ENCODE data around the gene CDKAL1.

Gene CDKAL1

DNA sequence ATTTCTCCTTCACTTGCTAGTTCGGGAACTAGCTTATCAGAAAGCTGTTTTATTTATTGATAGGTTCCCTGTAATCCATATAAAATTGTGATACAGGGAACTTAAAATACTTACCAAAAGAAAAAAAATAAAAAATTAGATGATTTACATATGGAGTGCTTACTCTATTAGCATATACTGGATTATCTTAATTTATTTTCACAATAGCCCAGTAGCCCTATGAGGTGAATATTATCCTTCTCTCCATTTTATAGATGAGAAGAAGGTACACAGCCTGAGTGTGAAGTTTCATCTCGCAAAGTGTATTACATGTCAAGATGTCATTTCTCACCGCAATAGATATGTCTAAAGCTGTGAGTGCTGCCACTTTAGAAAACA is 463.5 kb downstream of the CDKAL1 start:
- no peak for DNase-seq

DNA sequence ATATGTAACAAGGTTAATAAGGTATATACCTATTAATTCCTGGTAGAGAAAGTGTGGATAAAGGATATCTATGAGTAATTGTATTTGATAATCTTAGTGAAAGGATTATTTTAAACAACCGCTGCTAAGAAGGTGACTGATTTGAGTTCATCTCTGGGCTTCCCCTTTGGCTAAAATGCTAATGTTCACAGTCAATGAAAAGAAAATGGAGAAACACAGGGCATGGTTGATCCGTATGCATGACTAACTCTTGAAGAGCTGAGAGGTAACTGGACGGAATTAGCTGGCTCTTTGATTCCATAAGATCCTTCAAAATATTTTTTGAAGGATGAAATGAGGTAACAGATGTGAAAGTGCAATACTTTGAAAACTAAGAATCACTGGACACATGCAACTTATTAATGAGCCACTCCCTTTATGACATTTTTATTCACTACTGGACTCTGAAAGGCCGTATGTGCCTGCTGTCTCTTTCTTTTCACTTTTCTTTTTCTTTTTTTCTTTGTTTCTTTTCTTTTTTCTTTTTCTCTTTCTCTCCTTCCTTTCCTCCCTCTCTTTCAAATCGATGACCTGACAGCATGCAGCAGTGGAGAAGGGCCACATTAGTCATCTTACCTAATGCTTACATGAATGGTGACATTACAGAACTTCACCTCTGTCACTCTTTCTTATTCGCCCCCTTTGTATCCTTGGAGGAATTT is 464.6 kb downstream of the CDKAL1 start:
- DNase-seq: no peak

GRCh38 chr6:21000331-21000801 is 466.1 kb downstream of the CDKAL1 start:
- DNase-seq: no peak

- no peak for DNase-seq
Measured at GRCh38 chr6:21001736-21002135, 467.5 kb downstream of the CDKAL1 start.

GRCh38 chr6:21003780-21004541 is 469.7 kb downstream of the CDKAL1 start:
- peak; percentile 36 for DNase-seq

- no peak for DNase-seq
Measured at GRCh38 chr6:21005816-21006570, 471.7 kb downstream of the CDKAL1 start.

GRCh38 chr6:21019614-21020013 is 485.4 kb downstream of the CDKAL1 start:
- DNase-seq: no peak

DNA sequence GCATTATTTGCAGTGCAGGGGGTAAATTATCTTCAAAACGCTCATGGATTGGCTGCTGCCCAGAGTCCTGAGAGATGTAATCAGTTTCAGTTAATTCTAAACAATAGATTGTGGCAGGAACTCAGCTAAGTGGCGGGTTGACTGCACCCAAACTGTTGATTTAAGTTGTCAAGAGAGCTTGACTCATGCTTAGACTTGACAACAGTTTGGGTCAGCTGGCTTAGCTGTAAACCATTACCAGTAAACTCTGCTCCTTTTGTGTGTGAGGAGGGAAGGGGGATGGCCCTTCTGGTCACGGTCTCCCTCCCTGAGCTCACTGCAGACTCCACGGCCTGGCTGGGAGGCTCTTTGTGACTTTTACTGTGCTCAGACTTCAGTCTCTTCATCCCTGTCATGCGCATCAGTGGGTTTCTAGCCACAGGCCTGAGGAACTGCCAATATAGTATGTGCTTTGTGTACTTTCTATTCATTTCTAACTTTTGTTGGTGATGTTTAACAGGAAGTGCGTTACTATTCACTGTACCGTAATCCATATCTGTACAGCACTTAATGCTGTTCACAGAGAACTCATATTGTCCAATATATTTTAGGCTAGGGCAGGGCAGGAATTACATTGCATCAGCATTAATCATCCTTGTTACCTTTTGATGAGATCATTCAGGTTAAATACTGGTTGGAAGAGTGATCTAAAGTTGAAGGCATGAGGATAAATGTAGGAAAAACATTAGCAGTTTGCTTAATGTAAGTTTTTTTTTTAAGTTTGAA is 488.3 kb downstream of the CDKAL1 start:
- no peak for DNase-seq

DNA sequence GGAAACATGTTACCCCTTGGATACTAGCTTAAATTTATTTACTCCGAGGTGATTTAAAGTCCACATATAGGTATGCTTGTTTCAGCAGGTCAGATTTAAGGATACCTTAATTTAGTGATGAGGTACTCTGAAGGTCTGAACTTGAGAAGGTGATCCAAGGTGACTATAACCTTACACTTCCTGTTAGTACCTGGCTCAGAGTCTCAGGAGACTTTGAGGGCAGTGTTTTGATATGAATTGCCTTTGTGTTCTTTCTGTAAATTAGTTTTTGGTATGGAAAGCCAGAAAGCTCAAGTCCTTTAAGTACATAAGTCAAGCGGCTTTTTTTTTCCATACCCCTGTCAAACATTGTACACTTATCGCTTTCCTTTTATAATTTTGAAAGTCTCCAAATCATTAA is 489.0 kb downstream of the CDKAL1 start:
- DNase-seq: no peak

DNA sequence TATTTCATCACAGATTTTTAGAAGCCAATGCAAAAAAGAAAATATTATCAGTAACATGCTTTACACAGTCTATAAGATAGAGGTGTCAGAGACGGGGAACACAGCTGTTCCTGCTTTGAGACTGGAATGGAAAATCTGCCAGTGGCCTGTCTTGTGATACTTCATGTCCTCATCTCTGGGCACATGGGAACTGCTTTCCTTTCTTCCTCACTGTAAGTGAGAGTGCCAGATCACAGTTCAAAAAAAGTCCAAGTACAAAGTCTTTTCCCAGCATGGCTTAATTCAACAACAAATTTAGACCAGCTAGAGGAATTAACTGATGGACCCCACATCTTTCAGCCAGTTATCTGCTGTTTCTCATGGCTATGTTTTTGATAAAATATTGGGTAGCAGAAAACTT is 490.4 kb downstream of the CDKAL1 start:
- DNase-seq: no peak

GRCh38 chr6:21026576-21027273 is 492.5 kb downstream of the CDKAL1 start:
- no peak for DNase-seq

DNA sequence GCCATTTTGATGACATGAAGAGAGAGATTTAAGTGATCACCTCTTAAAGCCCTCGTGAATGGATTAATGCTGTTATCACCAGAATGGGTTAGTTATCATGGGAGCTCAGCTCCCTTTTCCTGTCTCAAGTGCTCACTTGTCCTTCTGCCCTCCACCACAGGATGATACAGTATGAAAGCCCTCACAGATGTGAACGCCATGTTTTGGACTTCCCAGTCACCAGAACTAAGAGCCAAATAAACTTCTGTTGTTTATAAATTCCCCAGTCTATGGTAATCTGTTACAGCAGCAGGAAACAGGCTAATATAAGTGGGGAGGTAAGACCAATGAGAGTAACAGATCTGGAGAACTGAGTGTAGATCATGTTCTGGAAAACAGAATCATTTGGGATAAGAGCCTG is 493.2 kb downstream of the CDKAL1 start:
- no peak for DNase-seq

DNA sequence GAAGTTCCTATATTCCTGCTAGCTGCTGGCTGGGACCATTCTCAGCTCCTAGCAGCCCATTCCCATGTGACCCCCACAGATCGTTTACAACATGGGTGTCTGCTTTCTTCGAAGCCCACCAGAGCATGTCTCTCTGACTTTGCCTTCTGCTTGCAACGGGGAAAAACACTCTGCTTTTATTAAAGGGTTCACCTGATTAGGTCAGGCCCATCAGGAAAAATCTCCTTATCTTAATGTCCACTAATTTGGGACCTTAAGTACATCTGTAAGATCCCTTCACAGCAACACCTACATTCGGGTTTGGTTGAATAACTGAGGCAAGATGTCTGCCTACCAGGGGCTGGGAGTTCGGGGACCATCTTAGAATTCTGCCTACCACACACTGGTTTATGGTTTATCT is 496.9 kb downstream of the CDKAL1 start:
- no peak for DNase-seq

- DNase-seq: no peak
Measured at GRCh38 chr6:21033084-21033483, 498.8 kb downstream of the CDKAL1 start.

DNA sequence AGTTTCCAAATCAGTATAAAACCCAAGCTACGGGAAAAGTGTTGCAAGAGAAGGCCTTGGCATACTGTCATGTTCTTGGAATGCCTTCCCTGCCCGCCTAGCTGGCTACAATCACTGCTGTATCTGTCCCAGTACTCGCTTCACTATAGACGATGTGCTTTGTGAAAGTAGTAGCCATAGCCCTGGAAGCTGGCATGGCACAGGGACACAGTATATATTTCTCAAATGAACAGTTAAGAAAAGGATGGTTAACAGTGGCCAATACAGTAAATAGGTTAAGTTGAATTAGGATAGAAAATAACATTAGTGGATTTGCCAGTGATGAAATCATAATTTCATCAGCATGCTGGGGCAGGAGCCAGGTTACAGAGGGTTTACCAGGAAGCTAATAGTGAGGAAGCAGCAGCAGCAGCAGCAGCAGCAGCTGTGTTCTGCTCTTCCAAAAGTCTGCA is 499.3 kb downstream of the CDKAL1 start:
- no peak for DNase-seq

GRCh38 chr6:21034345-21034744 is 500.1 kb downstream of the CDKAL1 start:
- no peak for DNase-seq

DNA sequence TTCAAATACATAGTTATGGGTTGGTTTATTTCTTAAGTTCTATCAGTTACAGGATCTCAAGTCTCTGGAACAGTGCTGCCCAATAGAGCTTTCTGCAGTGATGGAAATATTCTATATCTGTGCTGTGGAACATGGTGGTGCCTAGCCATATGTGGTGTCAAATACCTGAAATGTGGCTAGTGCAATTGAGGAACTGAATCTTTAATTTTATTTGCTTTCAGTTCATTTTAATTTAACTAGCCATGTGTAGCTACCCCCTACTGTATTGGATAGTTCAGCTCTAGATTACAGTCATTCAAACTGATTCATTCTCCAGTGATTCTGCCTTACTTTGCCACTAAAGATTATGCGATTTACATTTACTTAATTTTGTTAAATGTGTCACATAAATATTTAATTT is 503.2 kb downstream of the CDKAL1 start:
- no peak for DNase-seq

- no peak for DNase-seq
Measured at GRCh38 chr6:21039926-21040325, 505.7 kb downstream of the CDKAL1 start.

- DNase-seq: no peak
Measured at GRCh38 chr6:21045135-21045700, 511.0 kb downstream of the CDKAL1 start.

DNA sequence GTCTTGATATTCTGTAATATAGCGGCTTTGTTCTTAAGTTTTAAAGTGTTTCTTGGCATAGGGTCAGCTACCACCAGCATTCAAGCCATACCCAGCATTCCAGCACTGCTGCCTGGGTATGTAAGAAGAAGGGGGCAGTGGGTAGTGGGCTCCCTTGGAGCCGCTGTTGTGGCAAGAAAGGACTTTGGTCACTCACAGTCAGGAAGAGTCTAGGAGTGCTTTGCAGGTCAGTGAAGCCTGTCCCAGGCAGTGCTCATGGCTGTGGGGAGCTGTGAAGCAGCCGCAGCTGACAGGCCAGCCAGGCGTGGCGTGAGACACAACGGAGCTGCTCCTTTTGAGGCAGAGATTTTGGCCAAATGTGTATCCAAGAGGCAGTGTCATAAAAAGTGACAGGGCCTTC is 512.0 kb downstream of the CDKAL1 start:
- DNase-seq: no peak

GRCh38 chr6:21048047-21048446 is 513.8 kb downstream of the CDKAL1 start:
- no peak for DNase-seq

GRCh38 chr6:21049148-21049547 is 514.9 kb downstream of the CDKAL1 start:
- no peak for DNase-seq
